B cell (primary cell): Measurements from ENCODE around the gene KLF12. TPM values are rescaled to one million over a fixed set of nuclear protein-coding genes. Genes with fewer than 3 reads are reported as not detected.

Source experiments
- ATAC-seq: fragments of 200-7000 bp; cut with Tn5 transposase; one replicate; pipeline ENCODE4 v1.10.0; 2021; ENCODE audit warnings: low read depth, mild to moderate bottlenecking, moderate number of reproducible peaks, moderate library complexity
- CTCF ChIA-PET: fragments of 350-600 bp; sonication (Branson Sonifier 250); formaldehyde crosslinking; loops from one replicate; lab custom pipeline; 2021; ENCODE audit warnings: antibody characterized with exemption, inconsistent platforms; lab: Charles Lee
- POLR2A ChIA-PET: fragments of 350-600 bp; sonication (Branson Sonifier 250); formaldehyde crosslinking; loops from one replicate; lab custom pipeline; 2021; ENCODE audit warnings: antibody characterized with exemption; lab: Charles Lee
- DNase-seq: peaks from one replicate; pipeline ENCODE4 v3.0.0; 2013
- H2AFZ ChIP-seq: 2 replicates; pipeline ENCODE4 v1.6.1; 2012; ENCODE audit warnings: mild to moderate bottlenecking, low read depth, low read length; ENCODE audit not compliant: insufficient read depth, poor library complexity, severe bottlenecking
- H3K27ac ChIP-seq, 2 donors: 1 replicate in 1 of 2; 2 replicates in 1 of 2; pipeline ENCODE4 v1.5.1; 2012 to 2013; ENCODE audit warnings: low read length in 2 of 2, mild to moderate bottlenecking in 2 of 2, moderate library complexity in 1 of 2
- H3K27me3 ChIP-seq, 4 experiments: fragments of 200-600 bp in 1 of 4; sonication (generic) in 1 of 4; replicated peaks in 1 of 4; 1 replicate in 2 of 4; 2 replicates in 2 of 4; pipeline versions ENCODE4 v1.6.1 to v1.7.0; 2013 to 2016; ENCODE audit warnings: low read length in 3 of 4, mild to moderate bottlenecking in 2 of 4, mixed read lengths in 1 of 4, moderate library complexity in 1 of 4; ENCODE audit not compliant: insufficient read depth in 4 of 4, control insufficient read depth in 3 of 4; ENCODE audit errors: control extremely low read depth in 1 of 4
- H3K36me3 ChIP-seq, 2 experiments: replicated peaks in 1 of 2; 1 replicate in 1 of 2; 2 replicates in 1 of 2; pipeline versions ENCODE4 v1.6.1 to v1.7.1; 2013; ENCODE audit warnings: low read length in 1 of 2; ENCODE audit not compliant: insufficient read depth in 2 of 2, control insufficient read depth in 1 of 2; ENCODE audit errors: control extremely low read depth in 1 of 2, extremely low read depth in 1 of 2
- H3K4me1 ChIP-seq, 2 donors: fragments of 200-600 bp in 1 of 2; sonication (generic) in 1 of 2; 1 replicate in 1 of 2; 2 replicates in 1 of 2; pipeline versions ENCODE4 v1.5.1 to v1.6.1; 2013 to 2017; ENCODE audit warnings: low read length in 2 of 2; ENCODE audit not compliant: control insufficient read depth in 2 of 2, insufficient read depth in 2 of 2
- H3K4me2 ChIP-seq: replicated peaks from 2 replicates; pipeline ENCODE3; 2012; ENCODE audit warnings: mild to moderate bottlenecking, low read depth, low read length; ENCODE audit not compliant: poor library complexity, severe bottlenecking
- H3K4me3 ChIP-seq, 5 experiments: fragments of 200-600 bp in 1 of 5; sonication (generic) in 1 of 5; 1 replicate in 3 of 5; 2 replicates in 2 of 5; pipeline versions ENCODE4 v1.5.1 to v1.7.0; 2011 to 2016; ENCODE audit warnings: low read length in 4 of 5, mild to moderate bottlenecking in 4 of 5, low read depth in 2 of 5, control low read depth in 1 of 5, moderate library complexity in 1 of 5; ENCODE audit not compliant: insufficient read depth in 1 of 5; ENCODE audit errors: control extremely low read depth in 1 of 5, extremely low read depth in 1 of 5
- H3K79me2 ChIP-seq: fragments of 200-600 bp; sonication (generic); one replicate; pipeline ENCODE4 v1.6.0; 2016; ENCODE audit warnings: low read length; ENCODE audit not compliant: control insufficient read depth, insufficient read depth
- H3K9ac ChIP-seq: fragments of 200-600 bp; sonication (generic); 2 replicates; pipeline ENCODE4 v1.6.1; 2017; ENCODE audit warnings: mild to moderate bottlenecking, low read length, moderate library complexity
- H3K9me3 ChIP-seq, 3 donors: one replicate each; pipeline versions ENCODE4 v1.6.1 to v1.7.1; 2013; ENCODE audit warnings: low read length in 2 of 3; ENCODE audit not compliant: control insufficient read depth in 2 of 3, insufficient read depth in 1 of 3; ENCODE audit errors: control extremely low read depth in 1 of 3
- H4K20me1 ChIP-seq: 2 replicates; pipeline ENCODE4 v1.6.0; 2012; ENCODE audit warnings: mild to moderate bottlenecking, low read length; ENCODE audit not compliant: insufficient read depth, control insufficient read depth, poor library complexity, severe bottlenecking
- H3K27ac Mint-ChIP-seq: one replicate; pipeline ENCODE4 v1.8.0; 2021; ENCODE audit warnings: mixed read lengths
- H3K27me3 Mint-ChIP-seq: one replicate; pipeline ENCODE4 v1.8.0; 2021; ENCODE audit warnings: mixed read lengths
- H3K4me1 Mint-ChIP-seq: one replicate; pipeline ENCODE4 v1.8.0; 2021; ENCODE audit warnings: mixed read lengths
- H3K4me3 Mint-ChIP-seq: one replicate; pipeline ENCODE4 v1.8.0; 2021; ENCODE audit warnings: mixed read lengths
- H3K9me3 Mint-ChIP-seq: one replicate; pipeline ENCODE4 v1.8.0; 2022; ENCODE audit warnings: mixed read lengths; ENCODE audit not compliant: insufficient read depth
- EZH2 ChIP-seq: IDR thresholded peaks from 2 replicates; pipeline ENCODE4 v1.6.1; 2012; ENCODE audit warnings: borderline replicate concordance, low read depth, mild to moderate bottlenecking, moderate library complexity, low read length; ENCODE audit not compliant: insufficient read depth, poor library complexity, severe bottlenecking
- WGBS: methylation state at CpG from one replicate; pipeline ENCODE4 v1.1.5; 2013; ENCODE audit warnings: missing lambda C conversion rate; ENCODE audit not compliant: insufficient coverage; 5-methylcytosine and 5-hydroxymethylcytosine counted together
- intact Hi-C: fragments of 100-400 bp; cut with micrococcal nuclease; formaldehyde crosslinking; loops from one replicate; pipeline ENCODE4 v1.10.0; 2022
- polyA plus RNA-seq: library from polyadenylated mRNA; depleted of rRNA; stranded (reverse); fragments of >200 nt; gene quantifications from 2 replicates; pipeline ENCODE4 v1.2.3, GENCODE V29; 2012
- total RNA-seq, 2 donors: library from RNA; stranded (reverse); fragments of 120-200 nt in 1 of 2; gene quantifications; 1 replicate in 1 of 2; 2 replicates in 1 of 2; pipeline versions ENCODE4 v1.2.3 to v1.2.4, GENCODE V29; 2013 to 2022
- TF ChIP-seq, protein P1 (sequence below): fragments of 200-600 bp; IDR thresholded peaks from one replicate; pipeline ENCODE4 v1.8.0; 2022; ENCODE audit warnings: antibody characterized with exemption, mild to moderate bottlenecking

The KLF12 gene
- total and polyA plus RNA-seq, 2 donors (not counting 1 experiment from before 2014, with no cell fraction given), result 6.7 to 55.7 TPM

GRCh38 chr13:74129500-74130191 lies 4.6 kb downstream of the KLF12 start:
- peak overlapping the region in 1 of 5 experiments; percentile 13 for H3K4me3 ChIP-seq
- Mint-ChIP-seq H3K9me3 (no peaks in the 10 kb centered on the region), H3K4me3 (peak overlapping the region; percentile 77), H3K27me3 (no peaks in the 10 kb centered on the region), H3K27ac (peak overlapping the region; percentile 91), H3K4me1 (peaks cover 68% of the 10 kb centered on the region)
- H4K20me1 ChIP-seq, result peaks cover 13% of the 10 kb centered on the region
- peaks cover 84% of the 10 kb centered on the region for H3K79me2 ChIP-seq
- H3K4me2 ChIP-seq, result peak overlapping the region; percentile 81
- ChIA-PET POLR2A (no interaction called here), CTCF (no interaction called here)
- H3K27ac ChIP-seq, result peak overlapping the region; percentile 53 to 87
- no peaks in the 10 kb centered on the region for H3K27me3 ChIP-seq
- 96% methylated on average over 2 of the region's 5 CpGs for WGBS
- H3K9ac ChIP-seq, result no peak overlapping the region
- no peaks in the 10 kb centered on the region for H3K9me3 ChIP-seq
- no peak overlapping the region for H2AFZ ChIP-seq
- TF ChIP-seq, protein P1, sequence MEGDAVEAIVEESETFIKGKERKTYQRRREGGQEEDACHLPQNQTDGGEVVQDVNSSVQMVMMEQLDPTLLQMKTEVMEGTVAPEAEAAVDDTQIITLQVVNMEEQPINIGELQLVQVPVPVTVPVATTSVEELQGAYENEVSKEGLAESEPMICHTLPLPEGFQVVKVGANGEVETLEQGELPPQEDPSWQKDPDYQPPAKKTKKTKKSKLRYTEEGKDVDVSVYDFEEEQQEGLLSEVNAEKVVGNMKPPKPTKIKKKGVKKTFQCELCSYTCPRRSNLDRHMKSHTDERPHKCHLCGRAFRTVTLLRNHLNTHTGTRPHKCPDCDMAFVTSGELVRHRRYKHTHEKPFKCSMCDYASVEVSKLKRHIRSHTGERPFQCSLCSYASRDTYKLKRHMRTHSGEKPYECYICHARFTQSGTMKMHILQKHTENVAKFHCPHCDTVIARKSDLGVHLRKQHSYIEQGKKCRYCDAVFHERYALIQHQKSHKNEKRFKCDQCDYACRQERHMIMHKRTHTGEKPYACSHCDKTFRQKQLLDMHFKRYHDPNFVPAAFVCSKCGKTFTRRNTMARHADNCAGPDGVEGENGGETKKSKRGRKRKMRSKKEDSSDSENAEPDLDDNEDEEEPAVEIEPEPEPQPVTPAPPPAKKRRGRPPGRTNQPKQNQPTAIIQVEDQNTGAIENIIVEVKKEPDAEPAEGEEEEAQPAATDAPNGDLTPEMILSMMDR, result no peak
- no peaks in the 10 kb centered on the region for H3K36me3 ChIP-seq
- peaks cover 34 to 44% of the 10 kb centered on the region in 2 donors for H3K4me1 ChIP-seq
- intact Hi-C loops, result loop anchor here (5.0 to 10.0 kb wide), 5 partner anchors 37 to 1418 kb away; partner anchors contain the start of gene UCHL3
- ATAC-seq (no peak), DNase-seq (peak; percentile 27)

DNA sequence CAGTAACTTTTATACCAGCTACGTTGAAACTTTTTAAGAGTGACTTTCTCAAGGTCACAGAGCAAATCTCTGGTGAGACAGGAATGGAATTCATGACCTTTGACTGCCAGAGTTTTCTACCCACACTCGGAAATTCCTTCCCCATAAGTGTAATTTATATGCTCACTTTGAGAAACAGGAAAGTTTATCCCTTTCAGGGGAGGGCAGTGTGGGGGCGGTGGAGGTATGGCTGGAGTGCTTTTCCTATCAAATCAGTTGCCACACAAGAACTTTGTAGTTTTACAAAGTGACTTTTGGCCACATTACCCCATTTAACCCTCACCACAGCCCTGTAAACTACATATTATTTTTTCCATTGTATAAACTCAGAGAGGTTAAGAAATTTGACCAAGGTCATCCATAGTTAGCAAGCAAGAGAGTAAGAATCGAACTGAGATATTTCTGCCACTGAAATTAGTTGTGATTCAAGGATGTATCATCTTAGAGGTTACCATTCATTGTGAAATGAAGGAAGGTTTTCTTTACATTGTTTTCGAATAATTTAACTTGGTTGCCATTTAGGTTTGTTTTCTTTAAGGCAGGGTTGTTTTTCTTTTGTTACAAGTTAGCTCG lies 5.9 kb downstream of the KLF12 start:
- Histone ChIP-seq H3K9ac (no peak overlapping the region), H3K36me3 (peaks cover 0 to 3% of the 10 kb centered on the region in 2 experiments), H3K4me1 (peaks cover 34 to 47% of the 10 kb centered on the region in 2 donors), H3K4me2 (no peak overlapping the region), H2AFZ (no peak overlapping the region), H3K27me3 (no peaks in the 10 kb centered on the region), H3K4me3 (no peak overlapping the region), H3K79me2 (peaks cover 94% of the 10 kb centered on the region), H3K27ac (peak overlapping the region in 1 of 2 donors; percentile 44), H4K20me1 (peaks cover 13% of the 10 kb centered on the region), H3K9me3 (no peaks in the 10 kb centered on the region)
- Mint-ChIP-seq H3K4me1 (peaks cover 74% of the 10 kb centered on the region), H3K4me3 (peak overlapping the region; percentile 38), H3K9me3 (no peaks in the 10 kb centered on the region), H3K27ac (peak overlapping the region; percentile 60), H3K27me3 (no peaks in the 10 kb centered on the region)
- intact Hi-C loops, result no loop called here
- no peak for ATAC-seq
- ChIA-PET CTCF (no interaction called here), POLR2A (no interaction called here)
- no CpG with 5 or more reads among the region's 6 CpGs for WGBS
- no peak for DNase-seq
- TF ChIP-seq, protein P1, result no peak
- TF ChIP-seq EZH2, result no peak
